ENCODE data around the gene ZSCAN9.

ZSCAN9 gene

GRCh38 chr6:28225056-28225834, at the start of gene ZSCAN9:
Gene ZSCAN9 (plus strand): TSS chr6:28225275. CDS start chr6:28227085, 1,810 bp downstream.
- peak; percentile 57 for DNase-seq

- DNase-seq: no peak
Observed at GRCh38 chr6:28176373-28176772, 48.7 kb upstream of the ZSCAN9 start.

- DNase-seq: no peak
Observed at GRCh38 chr6:28182255-28182654, 42.8 kb upstream of the ZSCAN9 start.

- no peak for DNase-seq
Observed at GRCh38 chr6:28188111-28188979, 36.7 kb upstream of the ZSCAN9 start.

GRCh38 chr6:28200020-28200419, 25.1 kb upstream of the ZSCAN9 start:
- no peak for DNase-seq

DNA sequence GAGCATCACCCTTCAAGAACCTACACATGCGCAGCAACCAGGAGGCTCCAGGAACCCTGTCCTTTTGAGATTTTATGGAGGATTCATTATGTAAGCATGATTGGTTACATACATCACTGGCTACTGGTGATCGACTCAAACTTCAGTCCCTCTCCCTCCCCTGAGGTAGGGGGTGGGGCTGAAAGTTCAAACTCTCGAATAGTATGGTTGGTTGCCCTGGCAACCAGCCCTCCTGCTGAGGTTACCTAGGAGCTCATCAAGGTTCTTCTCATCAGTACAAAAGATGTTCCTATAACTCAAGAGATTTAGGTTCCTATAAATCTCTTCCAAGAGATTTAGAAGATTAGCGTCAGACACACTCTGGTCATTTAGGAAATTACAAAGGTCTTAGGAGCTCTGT, 21.9 kb upstream of the ZSCAN9 start:
- DNase-seq: no peak

- DNase-seq: no peak
Observed at GRCh38 chr6:28205879-28206278, 19.2 kb upstream of the ZSCAN9 start.

GRCh38 chr6:28206527-28206926, 18.5 kb upstream of the ZSCAN9 start:
- no peak for DNase-seq

GRCh38 chr6:28206928-28207509, 18.1 kb upstream of the ZSCAN9 start:
- DNase-seq: no peak

DNA sequence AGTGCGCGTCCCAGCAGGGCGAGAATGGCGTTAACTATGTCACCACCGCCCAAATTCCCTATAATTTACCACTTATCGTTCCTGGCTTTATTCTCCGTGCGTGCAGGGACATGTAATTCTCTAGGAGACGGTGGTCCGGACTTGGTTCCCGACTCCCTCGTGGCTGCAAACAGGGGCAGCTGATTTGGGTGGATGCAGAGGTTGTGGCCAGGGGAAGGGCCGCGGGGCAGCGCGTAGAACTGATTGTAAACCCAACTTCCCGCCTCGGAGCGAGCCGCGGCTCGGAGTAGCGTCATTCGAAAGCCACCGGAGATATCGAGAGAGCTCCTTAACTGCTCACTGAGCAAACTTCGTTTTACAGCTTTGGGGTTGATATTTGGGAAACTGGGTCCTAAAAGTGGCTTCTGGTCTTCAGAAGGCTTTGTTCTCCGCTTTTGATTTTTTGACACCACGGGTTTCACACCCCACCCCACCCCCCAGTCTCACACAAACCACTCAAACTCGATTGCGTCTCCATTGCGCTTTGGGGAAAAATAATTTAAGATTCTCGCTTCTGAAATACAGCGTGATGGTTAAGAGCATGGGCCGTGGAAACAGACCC, 17.5 kb upstream of the ZSCAN9 start:
- DNase-seq: peak; percentile 18

- DNase-seq: no peak
Observed at GRCh38 chr6:28208111-28208659, 16.9 kb upstream of the ZSCAN9 start.

GRCh38 chr6:28209753-28210535, 15.1 kb upstream of the ZSCAN9 start:
- no peak for DNase-seq

GRCh38 chr6:28211840-28212509, 13.1 kb upstream of the ZSCAN9 start:
- no peak for DNase-seq

DNA sequence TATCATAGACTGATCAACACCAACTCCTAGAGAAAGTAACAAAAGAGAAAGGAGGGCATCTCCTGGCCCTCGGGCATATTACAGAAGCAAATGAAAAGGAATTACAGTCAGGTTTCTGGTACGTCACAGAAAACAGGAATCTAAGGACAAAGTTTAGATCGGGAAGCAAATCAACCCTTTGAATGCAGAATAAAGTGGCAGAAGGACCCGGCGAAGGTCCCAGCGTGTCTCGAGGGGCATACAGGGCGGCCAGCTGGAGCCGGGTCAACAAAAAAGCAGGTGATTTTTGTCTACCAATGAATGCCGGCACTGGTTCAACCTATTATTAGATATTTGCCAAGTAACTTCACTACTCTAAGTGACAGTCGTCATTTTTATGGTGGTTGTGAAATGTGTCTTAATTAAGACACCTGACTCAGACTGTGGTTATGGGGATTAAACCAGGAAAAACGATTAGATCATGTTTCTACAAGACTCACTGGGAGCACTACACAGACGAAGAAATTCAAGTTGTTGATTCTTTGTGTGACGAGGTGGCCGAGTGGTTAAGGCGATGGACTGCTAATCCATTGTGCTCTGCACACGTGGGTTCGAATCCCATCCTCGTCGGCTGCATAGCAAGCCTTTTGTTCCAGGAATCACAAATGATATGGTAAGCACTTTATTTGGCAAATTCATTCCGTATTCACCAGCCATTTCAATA, 12.4 kb upstream of the ZSCAN9 start:
- peak; percentile 37 for DNase-seq

- DNase-seq: no peak
Observed at GRCh38 chr6:28213213-28213523, 11.9 kb upstream of the ZSCAN9 start.

GRCh38 chr6:28215425-28215824, 9.7 kb upstream of the ZSCAN9 start:
- no peak for DNase-seq

- DNase-seq: no peak
Observed at GRCh38 chr6:28217890-28218289, 7.2 kb upstream of the ZSCAN9 start.

- DNase-seq: peak; percentile 24
Observed at GRCh38 chr6:28218312-28219248, 6.5 kb upstream of the ZSCAN9 start.

DNA sequence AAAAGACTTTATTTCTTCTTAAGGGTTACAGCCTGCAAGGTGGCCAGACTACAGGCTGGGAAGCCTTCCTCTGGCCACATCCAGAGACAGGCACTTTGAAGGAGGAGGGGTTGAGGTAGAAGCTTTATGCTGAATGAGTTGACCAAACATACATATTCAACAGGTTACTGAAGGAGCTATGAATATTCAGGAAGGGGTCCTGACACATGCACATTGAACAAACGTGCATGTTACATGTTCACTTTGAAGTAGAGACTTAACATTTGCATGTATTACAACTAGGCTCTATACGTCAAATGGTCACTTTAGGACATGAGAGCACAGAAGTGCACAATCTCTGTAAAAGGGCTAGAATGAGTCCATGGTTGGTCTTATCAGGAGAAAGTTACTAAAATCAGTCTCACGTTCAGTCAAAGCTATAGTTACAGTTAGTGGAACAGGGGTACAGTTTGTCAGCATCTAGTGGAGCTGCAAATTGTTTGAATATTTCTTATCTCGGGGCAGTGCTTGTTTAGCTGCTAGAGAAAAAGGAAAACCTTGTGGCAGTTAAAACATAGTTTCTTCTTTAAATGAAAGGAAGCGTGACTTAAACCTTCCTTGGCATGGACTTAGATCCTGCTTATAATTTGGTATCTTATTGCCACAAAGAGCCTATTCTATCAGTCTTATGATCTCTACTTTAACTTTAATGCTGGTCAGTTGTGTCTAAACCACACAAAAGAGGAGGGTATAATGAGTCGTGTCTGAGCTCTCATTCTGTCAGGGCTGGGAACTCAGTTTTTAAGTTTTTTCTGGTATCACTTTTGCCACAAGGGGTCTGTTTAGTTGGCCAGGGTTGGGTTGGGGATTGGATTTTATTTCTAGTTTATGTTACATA, 4.6 kb upstream of the ZSCAN9 start:
- DNase-seq: no peak
